Left ventricle myocardium inferior (tissue), 1 donor: ENCODE data around the gene BAG5. TPM values are rescaled to one million over a fixed set of nuclear protein-coding genes. Genes with fewer than 3 reads are reported as not detected.

Experiments used
- DNase-seq: peaks from one replicate; pipeline ENCODE4 v3.0.0-alpha.2; 2020
- H3K27ac ChIP-seq: fragments of 200-600 bp; replicated peaks from 2 replicates; pipeline ENCODE4 v1.8.0; 2021
- H3K27me3 ChIP-seq: fragments of 200-600 bp; 2 replicates; pipeline ENCODE4 v1.8.0; 2021; ENCODE audit warnings: low read depth
- H3K36me3 ChIP-seq: fragments of 200-600 bp; 2 replicates; pipeline ENCODE4 v1.8.0; 2021
- H3K4me1 ChIP-seq: fragments of 200-600 bp; 2 replicates; pipeline ENCODE4 v1.8.0; 2021
- H3K4me3 ChIP-seq: fragments of 200-600 bp; 2 replicates; pipeline ENCODE4 v1.8.0; 2021; ENCODE audit warnings: mild to moderate bottlenecking, moderate library complexity
- H3K9me3 ChIP-seq: fragments of 200-600 bp; replicated peaks from 2 replicates; pipeline ENCODE4 v1.8.0; 2021
- intact Hi-C: fragments of 100-400 bp; cut with micrococcal nuclease; formaldehyde crosslinking; loops from one replicate; pipeline ENCODE4 v1.11.0; 2022
- total RNA-seq: library from RNA; stranded (reverse); fragmentation: NEBNext Ultra II Directional; extraction: Animal tissue kit (Norgen Biotek cat#: 25700); gene quantifications from one replicate; pipeline ENCODE4 v1.2.1, GENCODE V29; 2021
- TF ChIP-seq, protein P1 (sequence below): fragments of 200-600 bp; IDR thresholded peaks from 2 replicates; pipeline ENCODE4 v1.8.0; 2021; ENCODE audit warnings: antibody characterized with exemption, mild to moderate bottlenecking, borderline replicate concordance
- donor health status: DM: no; HTN: yes; CAD: no; lungs with severe emphysema.

The BAG5 gene
- total RNA-seq, 1 donor from 2014 or later = 16.7 TPM

DNA sequence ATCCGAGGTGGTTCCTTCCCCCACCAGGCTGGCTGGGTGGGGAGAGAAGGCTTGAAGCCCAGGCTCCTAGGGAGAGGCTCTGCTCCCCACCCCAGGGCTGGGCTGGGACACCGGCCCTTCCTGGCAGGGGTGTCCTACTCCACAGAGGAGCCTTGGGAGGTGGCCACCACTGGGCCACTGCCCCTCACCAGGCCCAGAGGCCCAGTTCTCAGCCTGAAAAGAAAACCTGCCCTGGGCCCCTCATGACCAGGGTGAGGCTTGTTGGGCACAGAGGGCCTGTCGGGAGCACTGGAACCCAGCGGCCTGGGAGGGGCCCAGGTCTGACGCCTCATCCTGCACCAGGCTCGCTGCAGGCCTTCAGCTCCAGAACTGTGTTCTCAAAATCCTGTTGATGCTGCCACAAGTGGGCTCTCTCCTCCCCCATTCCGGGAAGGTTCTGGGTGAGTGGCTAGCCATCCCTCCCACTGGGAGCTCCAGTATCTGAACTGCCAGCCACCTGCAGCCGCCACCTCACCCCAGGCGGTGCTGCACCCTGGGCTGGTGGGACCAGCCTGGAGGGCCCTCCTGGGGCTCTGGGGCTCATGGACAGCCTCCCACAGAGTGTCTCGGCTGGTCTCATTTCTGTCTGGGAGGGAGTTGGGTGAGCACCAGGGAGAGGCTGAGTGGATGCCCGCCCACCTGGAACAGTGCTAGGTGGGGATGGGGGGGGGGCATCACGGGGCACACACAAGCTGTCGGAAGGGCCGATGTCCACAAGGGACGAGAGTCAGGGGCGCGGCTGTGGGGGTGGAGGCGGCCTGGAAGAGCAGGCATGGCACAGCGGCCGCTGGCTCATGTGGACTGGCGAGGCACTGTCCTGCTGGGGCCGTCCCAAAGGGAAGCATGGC, 11.8 kb downstream of the BAG5 start:
- TF ChIP-seq, protein P1, sequence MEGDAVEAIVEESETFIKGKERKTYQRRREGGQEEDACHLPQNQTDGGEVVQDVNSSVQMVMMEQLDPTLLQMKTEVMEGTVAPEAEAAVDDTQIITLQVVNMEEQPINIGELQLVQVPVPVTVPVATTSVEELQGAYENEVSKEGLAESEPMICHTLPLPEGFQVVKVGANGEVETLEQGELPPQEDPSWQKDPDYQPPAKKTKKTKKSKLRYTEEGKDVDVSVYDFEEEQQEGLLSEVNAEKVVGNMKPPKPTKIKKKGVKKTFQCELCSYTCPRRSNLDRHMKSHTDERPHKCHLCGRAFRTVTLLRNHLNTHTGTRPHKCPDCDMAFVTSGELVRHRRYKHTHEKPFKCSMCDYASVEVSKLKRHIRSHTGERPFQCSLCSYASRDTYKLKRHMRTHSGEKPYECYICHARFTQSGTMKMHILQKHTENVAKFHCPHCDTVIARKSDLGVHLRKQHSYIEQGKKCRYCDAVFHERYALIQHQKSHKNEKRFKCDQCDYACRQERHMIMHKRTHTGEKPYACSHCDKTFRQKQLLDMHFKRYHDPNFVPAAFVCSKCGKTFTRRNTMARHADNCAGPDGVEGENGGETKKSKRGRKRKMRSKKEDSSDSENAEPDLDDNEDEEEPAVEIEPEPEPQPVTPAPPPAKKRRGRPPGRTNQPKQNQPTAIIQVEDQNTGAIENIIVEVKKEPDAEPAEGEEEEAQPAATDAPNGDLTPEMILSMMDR = no peak
- peak; percentile 36 for DNase-seq
- no peaks in the 10 kb centered on the region for H3K9me3 ChIP-seq
- H3K4me3 ChIP-seq = peak overlapping the region; percentile 52
- no peaks in the 10 kb centered on the region for H3K36me3 ChIP-seq
- intact Hi-C loops = no loop called here
- peak overlapping the region; percentile 99 for H3K27ac ChIP-seq
- no peaks in the 10 kb centered on the region for H3K27me3 ChIP-seq
- peaks cover 77% of the 10 kb centered on the region for H3K4me1 ChIP-seq

DNA sequence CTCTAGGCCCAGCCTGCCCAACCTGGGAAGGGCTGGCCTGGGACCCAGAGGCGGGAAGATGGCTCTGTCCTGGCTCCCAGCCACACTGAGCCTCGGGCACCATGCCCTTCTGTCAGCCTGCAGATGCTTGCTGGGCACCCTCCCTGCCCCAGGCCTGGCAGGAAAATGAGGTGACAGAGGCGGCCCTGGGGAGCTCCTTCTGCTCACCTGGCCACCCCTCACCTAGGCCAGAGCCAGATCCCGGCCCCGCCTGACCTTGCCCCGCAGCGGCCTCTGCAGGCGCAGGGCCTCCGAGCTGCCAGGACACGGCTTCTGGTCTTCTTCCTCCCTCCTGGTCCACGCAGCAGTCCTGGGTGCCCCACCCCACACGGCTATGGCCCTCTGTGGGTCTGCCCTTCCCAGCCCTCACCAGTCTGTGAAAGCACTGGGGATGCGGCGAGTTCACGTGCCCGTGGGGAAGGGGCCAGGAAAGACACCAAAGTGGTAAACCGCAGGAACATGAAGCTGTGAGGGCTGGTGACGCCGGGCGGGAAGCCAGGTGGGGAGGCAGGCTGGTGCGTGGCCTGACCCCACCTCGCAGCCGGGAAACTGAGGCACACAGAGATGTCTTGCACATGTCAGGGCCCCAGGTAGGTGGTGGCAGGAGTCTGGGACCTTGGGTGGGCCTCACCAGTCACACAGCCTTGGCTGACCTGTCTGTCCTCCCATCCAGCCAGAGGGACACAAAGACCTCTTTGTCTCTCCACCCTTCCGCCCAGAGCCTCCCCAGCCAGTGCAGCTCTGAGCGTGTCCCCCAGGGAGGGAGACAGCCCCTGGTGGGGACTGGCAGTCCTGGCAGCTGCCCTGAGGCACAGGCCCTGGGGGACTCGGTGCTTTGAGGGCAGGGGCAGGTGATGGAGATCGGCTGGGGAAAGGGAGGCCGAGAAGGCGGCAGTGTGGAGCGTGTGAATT, 12.8 kb downstream of the BAG5 start:
- Histone ChIP-seq H3K9me3 (no peaks in the 10 kb centered on the region), H3K36me3 (no peaks in the 10 kb centered on the region), H3K27me3 (no peaks in the 10 kb centered on the region), H3K27ac (peak overlapping the region; percentile 99), H3K4me3 (peak overlapping the region; percentile 52), H3K4me1 (peaks cover 72% of the 10 kb centered on the region)
- DNase-seq = peak; percentile 71
- TF ChIP-seq, protein P1 = no peak
- intact Hi-C loops = loop anchor here (5.0 kb wide), 1 partner anchor 52 kb away; no protein-coding TSS in a partner anchor

DNA sequence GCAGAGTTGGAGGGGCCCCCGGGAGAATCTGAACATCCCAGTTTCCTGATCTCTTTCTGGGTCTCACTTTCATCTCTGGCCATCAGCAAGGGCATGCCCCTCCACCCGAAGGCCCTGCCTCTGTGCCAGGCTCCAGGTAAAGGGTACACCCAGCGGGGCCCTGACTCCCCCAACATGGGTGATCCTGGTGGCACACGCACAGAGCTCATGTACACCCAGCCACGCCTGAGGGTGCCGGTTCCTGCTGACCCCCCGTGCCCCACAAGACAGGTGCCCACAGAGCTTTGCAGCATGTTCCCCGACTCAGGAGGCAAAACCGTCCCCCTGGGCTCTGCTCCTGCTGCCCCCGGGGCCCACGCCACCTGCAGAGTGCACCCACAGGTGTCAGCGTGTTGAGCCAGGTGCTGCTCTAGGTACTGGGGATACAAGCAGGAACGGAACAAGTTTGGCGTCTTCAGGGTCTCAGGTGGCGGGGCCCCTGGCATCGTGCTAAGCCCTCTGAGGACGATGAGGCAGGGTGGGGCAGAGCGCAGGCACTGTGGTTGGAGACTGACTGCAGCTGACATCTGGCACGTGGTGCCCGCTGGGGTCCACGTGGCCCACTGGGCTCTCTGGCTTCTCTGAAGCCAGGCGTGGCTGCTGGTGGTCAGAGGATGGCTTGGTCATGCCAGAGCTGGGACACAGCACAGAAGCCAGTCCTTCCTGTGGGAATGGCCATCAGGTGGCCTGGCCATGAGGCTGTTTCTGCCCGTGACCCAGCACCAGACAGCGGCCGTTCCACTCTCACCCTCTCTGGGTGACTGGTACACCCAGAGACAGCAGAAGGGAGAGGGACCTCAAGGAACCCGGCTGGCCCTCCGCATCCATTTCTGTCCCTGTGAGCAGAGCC, 13.8 kb downstream of the BAG5 start:
- DNase-seq = peak; percentile 15
- no peaks in the 10 kb centered on the region for H3K9me3 ChIP-seq
- H3K27ac ChIP-seq = peak overlapping the region; percentile 99
- intact Hi-C loops = loop anchor here (5.0 kb wide), 1 partner anchor 51 kb away; no protein-coding TSS in a partner anchor
- H3K4me3 ChIP-seq = no peak overlapping the region
- H3K4me1 ChIP-seq = peaks cover 73% of the 10 kb centered on the region
- H3K36me3 ChIP-seq = no peaks in the 10 kb centered on the region
- TF ChIP-seq, protein P1 = no peak
- H3K27me3 ChIP-seq = no peaks in the 10 kb centered on the region

DNA sequence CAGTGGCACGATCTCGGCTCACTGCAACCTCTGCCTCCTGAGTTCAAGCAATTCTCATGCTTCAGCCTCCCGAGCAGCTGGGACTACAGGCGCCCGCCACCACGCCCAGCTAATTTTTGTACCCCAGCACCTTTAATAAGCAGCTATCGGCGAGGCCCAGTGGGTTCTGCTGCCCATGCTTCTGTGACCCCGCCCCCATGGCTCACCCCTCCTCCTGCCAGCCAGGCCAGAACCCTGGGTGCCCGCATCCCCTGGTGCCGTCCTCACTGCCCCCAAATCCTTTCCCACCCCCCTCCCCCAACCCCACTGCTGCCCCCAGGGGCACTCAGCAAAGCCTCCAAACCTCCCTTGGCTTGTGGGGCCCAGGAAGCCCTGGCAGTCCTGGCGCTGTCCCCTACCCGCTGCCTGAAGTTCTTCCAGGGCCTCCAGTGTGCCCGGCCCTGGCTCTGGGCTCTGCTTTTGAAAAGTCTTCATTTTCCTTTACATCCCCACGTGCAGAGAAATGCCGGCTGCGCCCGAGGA, 14.5 kb downstream of the BAG5 start:
- Histone ChIP-seq H3K27me3 (no peaks in the 10 kb centered on the region), H3K4me1 (peaks cover 73% of the 10 kb centered on the region), H3K4me3 (no peak overlapping the region), H3K9me3 (no peaks in the 10 kb centered on the region), H3K27ac (no peak overlapping the region), H3K36me3 (no peaks in the 10 kb centered on the region)
- TF ChIP-seq, protein P1 = no peak
- intact Hi-C loops = loop anchor here (2.0 to 5.0 kb wide), 2 partner anchors 29 to 51 kb away; no protein-coding TSS in a partner anchor
- peak; percentile 13 for DNase-seq
